ENCODE data around the gene SRSF2.

Gene SRSF2, protein sequence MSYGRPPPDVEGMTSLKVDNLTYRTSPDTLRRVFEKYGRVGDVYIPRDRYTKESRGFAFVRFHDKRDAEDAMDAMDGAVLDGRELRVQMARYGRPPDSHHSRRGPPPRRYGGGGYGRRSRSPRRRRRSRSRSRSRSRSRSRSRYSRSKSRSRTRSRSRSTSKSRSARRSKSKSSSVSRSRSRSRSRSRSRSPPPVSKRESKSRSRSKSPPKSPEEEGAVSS

DNA sequence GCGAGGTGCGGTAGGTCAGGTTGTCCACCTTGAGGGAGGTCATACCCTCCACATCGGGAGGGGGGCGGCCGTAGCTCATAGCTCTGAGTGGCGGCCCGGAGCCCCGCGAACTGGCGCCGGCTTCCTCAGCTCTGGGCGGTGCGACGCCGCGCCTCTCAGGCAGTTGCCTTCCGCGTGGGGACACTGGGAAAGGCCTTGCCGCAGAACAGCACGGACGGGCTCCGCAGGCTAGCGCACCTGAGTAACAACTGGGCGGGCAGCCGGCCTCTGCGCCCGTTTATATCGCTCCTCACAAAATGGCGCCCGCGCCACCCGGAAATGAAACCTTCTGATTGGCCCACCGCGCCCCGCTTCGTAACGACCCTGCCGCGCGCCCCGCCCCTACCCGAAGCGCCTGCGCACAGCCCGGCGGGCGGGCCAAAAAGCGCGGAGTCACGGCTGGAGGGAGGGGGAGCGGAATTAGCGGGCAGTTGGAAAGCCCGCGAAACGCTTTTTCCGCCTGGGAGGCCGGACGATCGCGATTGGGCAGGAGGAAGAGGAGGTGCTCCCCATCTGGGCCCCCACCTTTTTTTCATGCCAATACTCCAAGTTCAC lies at the start of gene SRSF2:
Gene SRSF2 (minus strand): TSS at position 250 of the 594 bp plus-strand sequence. CDS start 171 bp downstream, at position 79.
- Histone ChIP-seq H3K36me3 (ENCODE audit: insufficient read depth, low read length) (peaks cover 40% of the 10 kb centered on the region), H2AFZ (ENCODE audit: low read length) (peak within 1 kb of the TSS; percentile 87), H3K27me3 (ENCODE audit: insufficient read depth, low read length, poor library complexity, severe bottlenecking) (peaks cover 19% of the 10 kb centered on the region)

DNA sequence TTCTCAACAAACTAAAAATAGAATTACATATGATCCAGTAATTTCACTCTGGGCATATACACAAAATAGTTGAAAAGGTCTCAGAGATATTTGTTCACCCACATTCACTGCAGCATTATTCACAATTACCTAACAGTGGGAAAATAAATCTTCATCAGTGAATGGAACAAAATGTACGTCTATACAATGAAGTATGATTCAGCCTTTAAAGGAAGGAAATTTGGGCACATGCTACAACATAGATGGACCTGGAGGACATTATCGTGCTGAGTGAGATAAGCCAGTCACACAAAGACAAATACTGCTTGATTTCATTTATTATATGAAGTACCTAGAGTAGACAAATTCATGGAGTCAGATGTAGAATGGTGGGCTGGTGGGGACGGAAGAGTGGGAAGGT lies 47.8 kb upstream of the SRSF2 start:
- no peaks in the 10 kb centered on the region for H3K79me2 ChIP-seq (ENCODE audit: insufficient read depth, low read length)
- H3K9me3 ChIP-seq (ENCODE audit: insufficient read depth, low read depth, low read length): no peaks in the 10 kb centered on the region
- no peaks in the 10 kb centered on the region for H4K20me1 ChIP-seq (ENCODE audit: insufficient read depth, low read length, poor library complexity, severe bottlenecking)
- no peak overlapping the region for H2AFZ ChIP-seq (ENCODE audit: low read length)
- peaks cover 7% of the 10 kb centered on the region; the same call in 1 of the 2 replicates for H3K36me3 ChIP-seq (ENCODE audit: insufficient read depth, low read length)
- H3F3A ChIP-seq (ENCODE audit: low read depth): no peaks in the 10 kb centered on the region
- H3K27me3 ChIP-seq (ENCODE audit: insufficient read depth, low read length, poor library complexity, severe bottlenecking): no peaks in the 10 kb centered on the region
- H3K4me3 ChIP-seq (ENCODE audit: low read length, poor library complexity, severe bottlenecking): no peak overlapping the region
- H3K4me2 ChIP-seq (ENCODE audit: low read depth, low read length, poor library complexity, severe bottlenecking): no peak overlapping the region
- no peak overlapping the region for H3K9ac ChIP-seq (ENCODE audit: low read depth, low read length, poor library complexity, severe bottlenecking)
- H3K9me2 ChIP-seq (replicated peaks; ENCODE audit: low read depth, low read length): no peaks in the 10 kb centered on the region
- TF ChIP-seq CTCF (conservative IDR thresholded peaks at IDR 0.05; ENCODE audit: low read length): no peak
- TF ChIP-seq EZH2phosphoT487 (IDR thresholded peaks at IDR 0.05; ENCODE audit: borderline replicate concordance): no peak
- peaks cover 12% of the 10 kb centered on the region for H3K4me1 ChIP-seq (ENCODE audit: insufficient read depth, low read length, poor library complexity, severe bottlenecking)

More for the DNA sequence above, at the start of gene SRSF2:
- Histone ChIP-seq H3K9me3 (ENCODE audit: insufficient read depth, low read depth, low read length) (no peaks in the 10 kb centered on the region), H3K79me2 (ENCODE audit: insufficient read depth, low read length) (peaks cover 83% of the 10 kb centered on the region), H3K4me2 (ENCODE audit: low read depth, low read length, poor library complexity, severe bottlenecking) (peak within 1 kb of the TSS; percentile 93), H3K4me1 (ENCODE audit: insufficient read depth, low read length, poor library complexity, severe bottlenecking) (peaks cover 65% of the 10 kb centered on the region), H4K20me1 (ENCODE audit: insufficient read depth, low read length, poor library complexity, severe bottlenecking) (peaks cover 56% of the 10 kb centered on the region), H3F3A (ENCODE audit: low read depth) (peaks cover 11% of the 10 kb centered on the region), H3K9me2 (replicated peaks; ENCODE audit: low read depth, low read length) (no peaks in the 10 kb centered on the region), H3K9ac (ENCODE audit: low read depth, low read length, poor library complexity, severe bottlenecking) (peak within 1 kb of the TSS; percentile 100), H3K4me3 (ENCODE audit: low read length, poor library complexity, severe bottlenecking) (peak within 1 kb of the TSS; percentile 99)
- TF ChIP-seq EZH2phosphoT487 (IDR thresholded peaks at IDR 0.05; ENCODE audit: borderline replicate concordance): no peak

- Histone ChIP-seq H3K4me1 (ENCODE audit: insufficient read depth, low read length, poor library complexity, severe bottlenecking) (peaks cover 6% of the 10 kb centered on the region), H3K4me2 (ENCODE audit: low read depth, low read length, poor library complexity, severe bottlenecking) (no peak overlapping the region), H3K36me3 (ENCODE audit: insufficient read depth, low read length) (peaks cover 13% of the 10 kb centered on the region; the same call in 1 of the 2 replicates), H3K9ac (ENCODE audit: low read depth, low read length, poor library complexity, severe bottlenecking) (no peak overlapping the region), H3K4me3 (ENCODE audit: low read length, poor library complexity, severe bottlenecking) (no peak overlapping the region), H3K27me3 (ENCODE audit: insufficient read depth, low read length, poor library complexity, severe bottlenecking) (no peaks in the 10 kb centered on the region), H3F3A (ENCODE audit: low read depth) (no peaks in the 10 kb centered on the region), H3K79me2 (ENCODE audit: insufficient read depth, low read length) (no peaks in the 10 kb centered on the region), H2AFZ (ENCODE audit: low read length) (no peak overlapping the region), H3K9me3 (ENCODE audit: insufficient read depth, low read depth, low read length) (no peaks in the 10 kb centered on the region), H4K20me1 (ENCODE audit: insufficient read depth, low read length, poor library complexity, severe bottlenecking) (no peaks in the 10 kb centered on the region), H3K9me2 (replicated peaks; ENCODE audit: low read depth, low read length) (no peaks in the 10 kb centered on the region)
- TF ChIP-seq EZH2phosphoT487 (IDR thresholded peaks at IDR 0.05; ENCODE audit: borderline replicate concordance) (no peak), CTCF (conservative IDR thresholded peaks at IDR 0.05; ENCODE audit: low read length) (no peak)
Observed at GRCh38 chr17:76783146-76783545, 46.0 kb upstream of the SRSF2 start.
